Measurements from ENCODE around the gene ISM2.

ISM2 gene

GRCh38 chr14:77509366-77509765 lies 10.8 kb upstream of the ISM2 start:
- no peak for DNase-seq (ENCODE audit: low read depth in 1 of 2, low spot score in 1 of 2)
- Histone ChIP-seq H3K27ac (replicated peaks) (no peak overlapping the region), H3K4me3 (replicated peaks; ENCODE audit: insufficient read depth, low read length) (no peak overlapping the region), H3K27me3 (ENCODE audit: insufficient read depth, poor library complexity, severe bottlenecking) (no peaks in the 10 kb centered on the region)
- no peak for TF ChIP-seq REST (IDR thresholded peaks at IDR 0.05; ENCODE audit: insufficient replicate concordance, low read depth)
- no peak for TF ChIP-seq GABPA (IDR thresholded peaks at IDR 0.05; ENCODE audit: low read depth)
- TF ChIP-seq CTCF (IDR thresholded peaks at IDR 0.05; ENCODE audit: insufficient read depth, low read length), result no peak
- TF ChIP-seq POLR2AphosphoS5 (IDR thresholded peaks at IDR 0.05; ENCODE audit: low read depth), result no peak
- no peak for TF ChIP-seq SPI1 (IDR thresholded peaks at IDR 0.05; ENCODE audit: borderline replicate concordance, low read depth)

GRCh38 chr14:77508876-77509275 lies 10.3 kb upstream of the ISM2 start:
- DNase-seq (ENCODE audit: low read depth in 1 of 2, low spot score in 1 of 2), result no peak
- Histone ChIP-seq H3K27me3 (ENCODE audit: insufficient read depth, poor library complexity, severe bottlenecking) (no peaks in the 10 kb centered on the region), H3K27ac (replicated peaks) (no peak overlapping the region), H3K4me3 (replicated peaks; ENCODE audit: insufficient read depth, low read length) (no peak overlapping the region)
- TF ChIP-seq CTCF (IDR thresholded peaks at IDR 0.05; ENCODE audit: insufficient read depth, low read length), result no peak
- no peak for TF ChIP-seq POLR2AphosphoS5 (IDR thresholded peaks at IDR 0.05; ENCODE audit: low read depth)

- no peak for DNase-seq (ENCODE audit: low read depth in 1 of 2, low spot score in 1 of 2)
- Histone ChIP-seq H3K27ac (replicated peaks) (no peak overlapping the region), H3K4me3 (replicated peaks; ENCODE audit: insufficient read depth, low read length) (no peak overlapping the region), H3K27me3 (ENCODE audit: insufficient read depth, poor library complexity, severe bottlenecking) (no peaks in the 10 kb centered on the region)
- TF ChIP-seq CTCF (IDR thresholded peaks at IDR 0.05; ENCODE audit: insufficient read depth, low read length) (no peak), GABPA (IDR thresholded peaks at IDR 0.05; ENCODE audit: low read depth) (no peak), REST (IDR thresholded peaks at IDR 0.05; ENCODE audit: insufficient replicate concordance, low read depth) (no peak), SPI1 (IDR thresholded peaks at IDR 0.05; ENCODE audit: borderline replicate concordance, low read depth) (no peak), POLR2AphosphoS5 (IDR thresholded peaks at IDR 0.05; ENCODE audit: low read depth) (no peak)
Measured at GRCh38 chr14:77508249-77508648, 9.6 kb upstream of the ISM2 start.

GRCh38 chr14:77507762-77508161 lies 9.1 kb upstream of the ISM2 start:
- H3K4me3 ChIP-seq (replicated peaks; ENCODE audit: insufficient read depth, low read length), result no peak overlapping the region

More at GRCh38 chr14:77507762-77508161, 9.1 kb upstream of the ISM2 start:
- Histone ChIP-seq H3K27ac (replicated peaks) (no peak overlapping the region), H3K27me3 (ENCODE audit: insufficient read depth, poor library complexity, severe bottlenecking) (no peaks in the 10 kb centered on the region)
- TF ChIP-seq GABPA (IDR thresholded peaks at IDR 0.05; ENCODE audit: low read depth), result no peak
- no peak for TF ChIP-seq CTCF (IDR thresholded peaks at IDR 0.05; ENCODE audit: insufficient read depth, low read length)
- no peak for TF ChIP-seq REST (IDR thresholded peaks at IDR 0.05; ENCODE audit: insufficient replicate concordance, low read depth)
- no peak for TF ChIP-seq POLR2AphosphoS5 (IDR thresholded peaks at IDR 0.05; ENCODE audit: low read depth)
- no peak for TF ChIP-seq SPI1 (IDR thresholded peaks at IDR 0.05; ENCODE audit: borderline replicate concordance, low read depth)
- no peak for DNase-seq (ENCODE audit: low read depth in 1 of 2, low spot score in 1 of 2)

All from HL-60 (cell line).